C4-2B (cell line): ENCODE results near the gene ARHGAP8.

Experiments used
- ZFX ChIP-seq: fragments of 450-650 bp; IDR thresholded peaks from 2 replicates; pipeline ENCODE4 v1.6.1; 2017
- TF ChIP-seq, protein P1 (sequence below): fragments of 450-650 bp; conservative IDR thresholded peaks from 2 replicates; pipeline ENCODE4 v1.5.1; 2017; ENCODE audit warnings: mild to moderate bottlenecking

DNA sequence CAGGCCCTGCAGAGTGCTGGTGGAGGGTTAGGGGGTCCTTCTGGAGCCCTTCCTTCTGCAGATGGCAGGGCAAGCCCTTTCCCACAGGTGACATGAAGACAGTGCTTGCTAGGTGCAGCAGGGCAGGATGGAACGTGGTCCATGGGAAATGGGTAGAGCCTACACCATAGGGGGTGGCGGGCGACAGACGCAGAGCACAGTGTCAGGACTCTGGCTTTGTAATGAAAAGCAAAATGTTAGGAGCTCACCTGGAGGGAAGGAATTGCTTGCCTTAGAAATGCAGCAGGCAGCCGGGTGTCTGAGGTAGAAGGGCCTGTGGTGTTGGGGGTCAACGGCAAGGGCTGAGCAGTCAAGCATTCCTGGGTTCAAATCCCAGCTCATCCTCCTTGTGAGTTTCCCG is 54.9 kb downstream of the ARHGAP8 start:
- TF ChIP-seq, protein P1, sequence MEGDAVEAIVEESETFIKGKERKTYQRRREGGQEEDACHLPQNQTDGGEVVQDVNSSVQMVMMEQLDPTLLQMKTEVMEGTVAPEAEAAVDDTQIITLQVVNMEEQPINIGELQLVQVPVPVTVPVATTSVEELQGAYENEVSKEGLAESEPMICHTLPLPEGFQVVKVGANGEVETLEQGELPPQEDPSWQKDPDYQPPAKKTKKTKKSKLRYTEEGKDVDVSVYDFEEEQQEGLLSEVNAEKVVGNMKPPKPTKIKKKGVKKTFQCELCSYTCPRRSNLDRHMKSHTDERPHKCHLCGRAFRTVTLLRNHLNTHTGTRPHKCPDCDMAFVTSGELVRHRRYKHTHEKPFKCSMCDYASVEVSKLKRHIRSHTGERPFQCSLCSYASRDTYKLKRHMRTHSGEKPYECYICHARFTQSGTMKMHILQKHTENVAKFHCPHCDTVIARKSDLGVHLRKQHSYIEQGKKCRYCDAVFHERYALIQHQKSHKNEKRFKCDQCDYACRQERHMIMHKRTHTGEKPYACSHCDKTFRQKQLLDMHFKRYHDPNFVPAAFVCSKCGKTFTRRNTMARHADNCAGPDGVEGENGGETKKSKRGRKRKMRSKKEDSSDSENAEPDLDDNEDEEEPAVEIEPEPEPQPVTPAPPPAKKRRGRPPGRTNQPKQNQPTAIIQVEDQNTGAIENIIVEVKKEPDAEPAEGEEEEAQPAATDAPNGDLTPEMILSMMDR, result no peak
- no peak for TF ChIP-seq ZFX
